DND-41 (cell line): ENCODE data around the gene ATG14.

ENCODE experiments used
- EZH2 ChIP-seq: IDR thresholded peaks from 3 replicates; pipeline ENCODE4 v1.6.1; 2012; ENCODE audit warnings: borderline replicate concordance, low read depth, mild to moderate bottlenecking, moderate library complexity, low read length, inconsistent platforms; ENCODE audit not compliant: severe bottlenecking
- TF ChIP-seq, protein P1 (sequence below): IDR thresholded peaks from 2 replicates; pipeline ENCODE4 v1.5.1; 2012; ENCODE audit warnings: borderline replicate concordance, low read length, moderate library complexity, mild to moderate bottlenecking; ENCODE audit not compliant: poor library complexity, severe bottlenecking; ENCODE audit errors: extremely low read depth

DNA sequence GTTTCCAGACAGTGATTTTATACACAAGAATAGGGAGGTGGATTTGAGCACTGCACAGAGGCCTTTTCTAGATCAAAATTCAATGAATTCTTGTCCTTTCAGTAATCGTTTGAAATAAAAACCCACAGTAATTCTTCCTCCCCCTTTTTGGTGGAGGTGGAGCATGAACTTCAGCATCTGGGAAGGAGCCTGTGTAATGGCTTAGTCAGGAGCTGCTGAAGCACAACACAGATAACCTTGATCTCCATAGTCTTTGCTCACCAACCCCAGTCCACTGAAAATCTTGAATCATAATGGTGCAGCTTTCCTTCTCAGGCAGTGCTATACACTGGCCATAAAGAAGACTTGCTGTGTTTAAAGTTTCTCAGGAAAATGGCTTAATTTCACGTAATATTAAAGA is 35.2 kb upstream of the ATG14 start:
- TF ChIP-seq, protein P1, sequence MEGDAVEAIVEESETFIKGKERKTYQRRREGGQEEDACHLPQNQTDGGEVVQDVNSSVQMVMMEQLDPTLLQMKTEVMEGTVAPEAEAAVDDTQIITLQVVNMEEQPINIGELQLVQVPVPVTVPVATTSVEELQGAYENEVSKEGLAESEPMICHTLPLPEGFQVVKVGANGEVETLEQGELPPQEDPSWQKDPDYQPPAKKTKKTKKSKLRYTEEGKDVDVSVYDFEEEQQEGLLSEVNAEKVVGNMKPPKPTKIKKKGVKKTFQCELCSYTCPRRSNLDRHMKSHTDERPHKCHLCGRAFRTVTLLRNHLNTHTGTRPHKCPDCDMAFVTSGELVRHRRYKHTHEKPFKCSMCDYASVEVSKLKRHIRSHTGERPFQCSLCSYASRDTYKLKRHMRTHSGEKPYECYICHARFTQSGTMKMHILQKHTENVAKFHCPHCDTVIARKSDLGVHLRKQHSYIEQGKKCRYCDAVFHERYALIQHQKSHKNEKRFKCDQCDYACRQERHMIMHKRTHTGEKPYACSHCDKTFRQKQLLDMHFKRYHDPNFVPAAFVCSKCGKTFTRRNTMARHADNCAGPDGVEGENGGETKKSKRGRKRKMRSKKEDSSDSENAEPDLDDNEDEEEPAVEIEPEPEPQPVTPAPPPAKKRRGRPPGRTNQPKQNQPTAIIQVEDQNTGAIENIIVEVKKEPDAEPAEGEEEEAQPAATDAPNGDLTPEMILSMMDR = no peak
- no peak for TF ChIP-seq EZH2
